ENCODE data around the gene MEIS3.

GRCh38 chr19:47372603-47373002 is 46.7 kb downstream of the MEIS3 start:
- TF ChIP-seq CTCF (IDR thresholded peaks at IDR 0.05) (no peak), POLR2A (IDR thresholded peaks at IDR 0.05) (no peak)
